Gastrocnemius medialis (tissue), 4 donors: ENCODE results near the gene TSPAN1.

ENCODE experiments used
- CTCF ChIP-seq, 5 experiments: fragments of 450-650 bp in 3 of 5; fragments of 200-600 bp in 2 of 5; sonication (generic) in 2 of 5; IDR thresholded peaks in 4 of 5; conservative IDR thresholded peaks in 1 of 5; 1 replicate in 4 of 5; 2 replicates in 1 of 5; pipeline ENCODE4 v1.5.1; 2016 to 2019; ENCODE audit warnings: antibody characterized with exemption in 5 of 5, mild to moderate bottlenecking in 3 of 5, moderate library complexity in 3 of 5
- POLR2A ChIP-seq, 2 donors: fragments of 450-650 bp; IDR thresholded peaks; one replicate each; pipeline ENCODE4 v1.6.1; 2017; ENCODE audit warnings: antibody characterized with exemption in 2 of 2, mild to moderate bottlenecking in 2 of 2, moderate library complexity in 2 of 2

- TF ChIP-seq CTCF (IDR thresholded peaks at IDR 0.05 in 4 of 5, conservative IDR thresholded peaks at IDR 0.05 in 1 of 5) (no peak), POLR2A (IDR thresholded peaks at IDR 0.05) (no peak)
These were observed 46.9 kb downstream of the TSPAN1 start for GRCh38 chr1:46221749-46222148.
